OCI-LY3 (cell line): ENCODE results near the gene CSNK2B.

ENCODE experiments used
- H2AFZ ChIP-seq: fragments of 200-600, 300-600 bp; shearing (Covaris generic); 2 replicates; pipeline ENCODE4 v1.6.0; 2014; ENCODE audit warnings: antibody characterized with exemption, low read depth, low read length
- H3K27ac ChIP-seq: fragments of 200-600, 300-600 bp; sonication (generic); 2 replicates; pipeline ENCODE4 v1.5.1; 2014; ENCODE audit warnings: mild to moderate bottlenecking, low read length, moderate library complexity, mixed read lengths
- H3K27me3 ChIP-seq: fragments of 200-600, 300-600 bp; sonication (generic); 2 replicates; pipeline ENCODE4 v1.6.1; 2014; ENCODE audit warnings: low read depth, low read length, mixed read lengths
- H3K36me3 ChIP-seq: fragments of 200-600, 300-600 bp; sonication (generic); replicated peaks from 2 replicates; pipeline ENCODE3; 2014; ENCODE audit warnings: low read depth, low read length, mixed read lengths
- H3K4me1 ChIP-seq: fragments of 300-600, 200-600 bp; sonication (generic); 2 replicates; pipeline ENCODE4 v1.6.1; 2014; ENCODE audit warnings: low read length, mixed read lengths
- H3K4me2 ChIP-seq: fragments of 200-600, 300-600 bp; sonication (generic); 2 replicates; pipeline ENCODE4 v1.6.1; 2014; ENCODE audit warnings: low read length, mixed read lengths
- H3K4me3 ChIP-seq: fragments of 300-600, 200-600 bp; sonication (generic); 2 replicates; pipeline ENCODE4 v1.5.1; 2014; ENCODE audit warnings: antibody characterized with exemption, mild to moderate bottlenecking, low read length, moderate library complexity
- H3K79me2 ChIP-seq: fragments of 300-600, 200-600 bp; shearing (Covaris generic); 2 replicates; pipeline ENCODE4 v1.6.1; 2014; ENCODE audit warnings: mild to moderate bottlenecking, low read length, mixed read lengths
- H3K9ac ChIP-seq: fragments of 300-600, 200-600 bp; shearing (Covaris generic); 2 replicates; pipeline ENCODE4 v1.6.0; 2014; ENCODE audit warnings: mild to moderate bottlenecking, low read length, moderate library complexity
- H3K9me3 ChIP-seq: fragments of 200-600, 300-600 bp; shearing (Covaris generic); 2 replicates; pipeline ENCODE4 v1.6.1; 2014; ENCODE audit warnings: low read length, mixed read lengths; ENCODE audit not compliant: insufficient read depth
- H4K20me1 ChIP-seq: fragments of 200-600, 300-600 bp; sonication (generic); 2 replicates; pipeline ENCODE4 v1.6.1; 2016; ENCODE audit warnings: low read length, mixed read lengths; ENCODE audit not compliant: insufficient read depth
- EZH2phosphoT487 ChIP-seq: fragments of 200-600 bp; shearing (Covaris generic); IDR thresholded peaks from 2 replicates; pipeline ENCODE4 v1.6.1; 2018; ENCODE audit warnings: antibody characterized with exemption, mixed run types, low read depth
- TF ChIP-seq, protein P1 (sequence below): fragments of 200-600, 300-600 bp; sonication (generic); IDR thresholded peaks from 2 replicates; pipeline ENCODE4 v1.5.1; 2014; ENCODE audit warnings: antibody characterized with exemption, low read length, low read depth

CSNK2B gene

DNA sequence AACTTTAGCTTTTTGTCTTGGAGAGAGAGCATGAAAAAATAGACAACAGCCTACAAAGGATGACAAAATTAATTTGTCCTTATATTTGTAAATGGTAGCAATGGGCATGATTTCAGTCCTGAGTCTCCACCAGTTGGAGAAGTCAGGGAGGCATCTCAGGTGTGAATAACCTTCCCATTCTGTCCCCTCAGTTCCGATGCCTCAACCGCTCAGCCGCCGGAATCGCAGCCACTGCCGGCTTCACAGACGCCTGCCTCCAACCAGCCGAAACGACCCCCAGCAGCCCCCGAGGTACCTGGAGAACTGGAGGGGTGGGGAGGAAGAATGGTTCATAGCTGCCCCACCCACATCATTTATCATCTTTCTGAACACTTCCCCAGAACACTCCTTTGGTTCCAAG, 41.8 kb upstream of the CSNK2B start:
- Histone ChIP-seq H3K27ac (no peak overlapping the region), H3K4me3 (no peak overlapping the region), H3K4me1 (peaks cover 14% of the 10 kb centered on the region), H3K4me2 (no peak overlapping the region), H3K27me3 (no peaks in the 10 kb centered on the region), H4K20me1 (peaks cover 18% of the 10 kb centered on the region), H3K9me3 (no peaks in the 10 kb centered on the region), H3K9ac (no peak overlapping the region), H3K36me3 (peaks cover 60% of the 10 kb centered on the region), H2AFZ (no peak overlapping the region), H3K79me2 (peaks cover 46% of the 10 kb centered on the region)
- TF ChIP-seq EZH2phosphoT487, result no peak
- TF ChIP-seq, protein P1, sequence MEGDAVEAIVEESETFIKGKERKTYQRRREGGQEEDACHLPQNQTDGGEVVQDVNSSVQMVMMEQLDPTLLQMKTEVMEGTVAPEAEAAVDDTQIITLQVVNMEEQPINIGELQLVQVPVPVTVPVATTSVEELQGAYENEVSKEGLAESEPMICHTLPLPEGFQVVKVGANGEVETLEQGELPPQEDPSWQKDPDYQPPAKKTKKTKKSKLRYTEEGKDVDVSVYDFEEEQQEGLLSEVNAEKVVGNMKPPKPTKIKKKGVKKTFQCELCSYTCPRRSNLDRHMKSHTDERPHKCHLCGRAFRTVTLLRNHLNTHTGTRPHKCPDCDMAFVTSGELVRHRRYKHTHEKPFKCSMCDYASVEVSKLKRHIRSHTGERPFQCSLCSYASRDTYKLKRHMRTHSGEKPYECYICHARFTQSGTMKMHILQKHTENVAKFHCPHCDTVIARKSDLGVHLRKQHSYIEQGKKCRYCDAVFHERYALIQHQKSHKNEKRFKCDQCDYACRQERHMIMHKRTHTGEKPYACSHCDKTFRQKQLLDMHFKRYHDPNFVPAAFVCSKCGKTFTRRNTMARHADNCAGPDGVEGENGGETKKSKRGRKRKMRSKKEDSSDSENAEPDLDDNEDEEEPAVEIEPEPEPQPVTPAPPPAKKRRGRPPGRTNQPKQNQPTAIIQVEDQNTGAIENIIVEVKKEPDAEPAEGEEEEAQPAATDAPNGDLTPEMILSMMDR, result no peak

DNA sequence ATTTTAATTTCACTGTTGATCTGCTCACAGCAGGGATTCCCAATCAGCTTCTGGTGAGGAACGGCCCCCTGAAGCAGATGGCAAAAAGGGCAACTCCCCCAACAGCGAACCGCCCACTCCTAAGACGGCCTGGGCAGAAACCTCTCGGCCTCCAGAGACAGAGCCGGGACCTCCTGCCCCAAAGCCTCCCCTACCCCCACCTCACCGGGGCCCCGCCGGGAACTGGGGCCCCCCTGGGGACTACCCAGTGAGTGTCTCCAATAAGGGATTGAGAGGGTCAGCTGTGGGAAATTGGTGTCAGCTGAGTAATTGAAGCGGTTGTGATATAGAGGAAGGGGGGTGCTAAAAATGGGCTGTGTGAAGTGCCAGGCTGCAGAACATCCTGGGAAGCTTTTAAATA, 38.9 kb upstream of the CSNK2B start:
- Histone ChIP-seq H3K36me3 (peaks cover 62% of the 10 kb centered on the region), H4K20me1 (peaks cover 13% of the 10 kb centered on the region)
- TF ChIP-seq, protein P1, result no peak
- TF ChIP-seq EZH2phosphoT487, result no peak

DNA sequence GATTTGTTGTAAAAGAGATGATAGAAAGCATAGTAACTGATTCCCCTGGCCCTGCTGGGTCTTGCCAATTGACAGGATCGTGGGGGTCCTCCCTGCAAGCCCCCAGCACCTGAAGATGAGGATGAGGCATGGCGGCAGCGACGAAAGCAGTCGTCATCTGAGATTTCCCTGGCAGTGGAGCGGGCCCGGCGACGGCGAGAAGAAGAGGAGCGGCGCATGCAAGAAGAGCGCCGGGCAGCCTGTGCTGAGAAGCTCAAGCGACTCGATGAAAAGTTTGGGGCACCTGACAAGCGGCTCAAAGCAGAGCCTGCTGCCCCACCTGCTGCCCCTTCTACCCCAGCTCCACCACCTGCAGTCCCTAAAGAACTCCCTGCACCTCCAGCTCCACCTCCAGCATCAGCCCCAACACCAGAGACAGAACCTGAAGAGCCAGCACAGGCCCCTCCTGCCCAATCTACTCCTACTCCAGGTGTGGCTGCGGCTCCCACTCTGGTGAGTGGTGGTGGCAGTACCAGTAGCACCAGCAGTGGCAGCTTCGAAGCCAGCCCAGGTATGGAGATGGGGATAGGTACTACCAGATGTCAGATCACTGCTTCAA, 38.1 kb upstream of the CSNK2B start:
- peaks cover 24% of the 10 kb centered on the region for H3K79me2 ChIP-seq
- TF ChIP-seq, protein P1, result no peak
- H3K9ac ChIP-seq, result no peak overlapping the region
- H3K27me3 ChIP-seq, result no peaks in the 10 kb centered on the region
- peaks cover 5% of the 10 kb centered on the region; the same call in 1 of the 2 replicates for H4K20me1 ChIP-seq
- H3K9me3 ChIP-seq, result no peaks in the 10 kb centered on the region
- H3K4me1 ChIP-seq, result no peaks in the 10 kb centered on the region
- H3K36me3 ChIP-seq, result peaks cover 59% of the 10 kb centered on the region
- no peak overlapping the region for H2AFZ ChIP-seq
- H3K4me3 ChIP-seq, result no peak overlapping the region
- no peak overlapping the region for H3K27ac ChIP-seq
- no peak overlapping the region for H3K4me2 ChIP-seq

More for the DNA sequence above, 38.9 kb upstream of the CSNK2B start:
- H3K79me2 ChIP-seq, result peaks cover 32% of the 10 kb centered on the region
- no peak overlapping the region for H2AFZ ChIP-seq
- no peak overlapping the region for H3K27ac ChIP-seq
- H3K4me1 ChIP-seq, result peaks cover 6% of the 10 kb centered on the region
- no peaks in the 10 kb centered on the region for H3K27me3 ChIP-seq
- no peak overlapping the region for H3K4me2 ChIP-seq
- H3K4me3 ChIP-seq, result no peak overlapping the region
- no peaks in the 10 kb centered on the region for H3K9me3 ChIP-seq
- H3K9ac ChIP-seq, result no peak overlapping the region

DNA sequence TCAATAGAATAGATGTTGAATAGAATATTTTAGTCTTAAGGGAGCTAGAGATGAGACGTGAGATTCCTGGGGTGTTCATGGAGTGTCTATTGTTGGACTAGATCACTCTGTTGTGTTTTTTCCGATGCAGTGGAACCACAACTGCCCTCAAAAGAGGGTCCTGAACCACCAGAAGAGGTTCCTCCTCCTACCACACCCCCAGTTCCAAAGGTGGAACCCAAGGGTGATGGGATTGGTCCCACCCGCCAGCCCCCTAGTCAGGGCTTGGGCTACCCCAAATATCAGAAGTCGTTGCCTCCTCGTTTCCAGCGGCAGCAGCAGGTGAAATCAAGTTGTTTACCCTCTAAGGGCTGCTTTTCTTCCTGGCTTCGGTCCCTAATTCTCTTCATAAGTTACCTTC, 36.9 kb upstream of the CSNK2B start:
- no peak overlapping the region for H3K9ac ChIP-seq
- H3K79me2 ChIP-seq, result peaks cover 12% of the 10 kb centered on the region
- TF ChIP-seq, protein P1, result no peak
- TF ChIP-seq EZH2phosphoT487, result no peak
- H3K27ac ChIP-seq, result no peak overlapping the region
- H3K4me2 ChIP-seq, result no peak overlapping the region
- H3K36me3 ChIP-seq, result peaks cover 51% of the 10 kb centered on the region
- no peaks in the 10 kb centered on the region for H3K4me1 ChIP-seq
- H3K9me3 ChIP-seq, result no peaks in the 10 kb centered on the region
- H4K20me1 ChIP-seq, result no peaks in the 10 kb centered on the region; the same call in 1 of the 2 replicates
- H3K27me3 ChIP-seq, result no peaks in the 10 kb centered on the region
- H3K4me3 ChIP-seq, result no peak overlapping the region
- H2AFZ ChIP-seq, result no peak overlapping the region
